HepG2 (cell line): ENCODE results near the gene ERF. TPM values are rescaled to one million over a fixed set of nuclear protein-coding genes. Genes with fewer than 3 reads are reported as not detected.

Experiments used
- CBX1 ChIP-seq: IDR thresholded peaks from one replicate; pipeline ENCODE4 v1.6.1; 2016; ENCODE audit warnings: antibody characterized with exemption, low read depth
- HDAC1 ChIP-seq: sonication (generic); formaldehyde crosslinking; IDR thresholded peaks from 2 replicates; pipeline ENCODE4 v1.5.1; 2020; ENCODE audit warnings: mild to moderate bottlenecking, missing genetic modification reagents
- IRF2 ChIP-seq: IDR thresholded peaks from 2 replicates; pipeline ENCODE4 v1.6.1; 2018; ENCODE audit warnings: missing genetic modification reagents, missing compliant biosample characterization
- KDM3A ChIP-seq: IDR thresholded peaks from 2 replicates; pipeline ENCODE4 v1.6.1; 2018; ENCODE audit warnings: low read depth, missing compliant biosample characterization
- KLF13 ChIP-seq: sonication (generic); formaldehyde crosslinking; IDR thresholded peaks from 2 replicates; pipeline ENCODE4 v1.4.0; 2020; ENCODE audit warnings: mild to moderate bottlenecking, missing genetic modification reagents
- NR2F1 ChIP-seq, 2 experiments: fragments of 450-650 bp in 1 of 2; formaldehyde crosslinking in 1 of 2; IDR thresholded peaks; 2 replicates each; pipeline versions ENCODE4 v1.5.0 to v1.6.1; 2016 to 2020; ENCODE audit warnings: mild to moderate bottlenecking in 1 of 2, missing compliant biosample characterization in 1 of 2, missing genetic modification reagents in 1 of 2, moderate library complexity in 1 of 2
- REST ChIP-seq, 2 experiments: IDR thresholded peaks; 2 replicates each; pipeline ENCODE4 v1.6.1; 2011 to 2012; ENCODE audit warnings: low read length in 2 of 2, borderline replicate concordance in 1 of 2, low read depth in 1 of 2, mild to moderate bottlenecking in 1 of 2, moderate library complexity in 1 of 2
- RXRB ChIP-seq: IDR thresholded peaks from 2 replicates; pipeline ENCODE4 v1.6.1; 2016; ENCODE audit warnings: borderline replicate concordance, missing genetic modification reagents, missing compliant biosample characterization
- SP2 ChIP-seq: sonication (generic); formaldehyde crosslinking; IDR thresholded peaks from 2 replicates; pipeline ENCODE4 v1.5.1; 2020; ENCODE audit warnings: mild to moderate bottlenecking, missing genetic modification reagents
- THAP11 ChIP-seq: IDR thresholded peaks from 2 replicates; pipeline ENCODE4 v1.6.1; 2016; ENCODE audit warnings: missing biosample characterization, missing genetic modification reagents
- ZFP82 ChIP-seq: sonication (generic); formaldehyde crosslinking; IDR thresholded peaks from 2 replicates; pipeline ENCODE4 v1.5.1; 2020; ENCODE audit warnings: mild to moderate bottlenecking, missing genetic modification reagents, borderline replicate concordance
- ZNF335 ChIP-seq: sonication (generic); formaldehyde crosslinking; IDR thresholded peaks from 2 replicates; pipeline ENCODE4 v1.4.0; 2020; ENCODE audit warnings: missing genetic modification reagents
- ZNF678 ChIP-seq: sonication (generic); formaldehyde crosslinking; IDR thresholded peaks from 2 replicates; pipeline ENCODE4 v1.4.0; 2020; ENCODE audit warnings: mild to moderate bottlenecking, missing genetic modification reagents
- ZNF709 ChIP-seq: sonication (generic); formaldehyde crosslinking; IDR thresholded peaks from 2 replicates; pipeline ENCODE4 v1.5.0; 2020; ENCODE audit warnings: mild to moderate bottlenecking, missing genetic modification reagents
- ZNF780A ChIP-seq: sonication (generic); formaldehyde crosslinking; IDR thresholded peaks from 2 replicates; pipeline ENCODE4 v1.8.0; 2022; ENCODE audit warnings: mild to moderate bottlenecking, missing genetic modification reagents, moderate library complexity
- ZNF788 ChIP-seq: sonication (generic); formaldehyde crosslinking; IDR thresholded peaks from 2 replicates; pipeline ENCODE4 v1.5.0; 2020; ENCODE audit warnings: mild to moderate bottlenecking, missing genetic modification reagents, borderline replicate concordance
- polyA plus RNA-seq, 8 experiments: library from polyadenylated mRNA; depleted of rRNA in 3 of 8; stranded (reverse) in 7 of 8; unstranded in 1 of 8; fragments of >200 nt; fragmentation: Illumina TruSeq in 4 of 8; extraction: Trizol in 4 of 8; gene quantifications; 2 replicates each; pipeline versions ENCODE4 v1.2.1 to v1.2.3, GENCODE V29; 2011 to 2016; ENCODE audit warnings: low read depth in 4 of 8, missing spikeins in 1 of 8, mixed read lengths in 1 of 8; ENCODE audit not compliant: insufficient read depth in 1 of 8
- total RNA-seq, 5 experiments: library from RNA; depleted of rRNA; stranded (reverse); fragments of >200 nt; fragmentation: Illumina TruSeq; extraction: Trizol; gene quantifications; 2 replicates each; pipeline ENCODE4 v1.2.3, GENCODE V29; 2016; ENCODE audit warnings: low read depth in 1 of 5
- TF ChIP-seq, protein P1 (sequence below): sonication (generic); formaldehyde crosslinking; IDR thresholded peaks from 2 replicates; pipeline ENCODE4 v1.4.0; 2020; ENCODE audit warnings: missing genetic modification reagents, mild to moderate bottlenecking, borderline replicate concordance
- TF ChIP-seq, protein P2 (sequence below): sonication (generic); formaldehyde crosslinking; IDR thresholded peaks from 2 replicates; pipeline ENCODE4 v1.5.1; 2020; ENCODE audit warnings: missing genetic modification reagents, mild to moderate bottlenecking, borderline replicate concordance

ERF gene
- total and polyA plus RNA-seq, 2 of the 13 experiments (the other 11 are each of a cell fraction or from before 2014, with no cell fraction given): 67.1 to 69.9 TPM

- TF ChIP-seq, protein P1, sequence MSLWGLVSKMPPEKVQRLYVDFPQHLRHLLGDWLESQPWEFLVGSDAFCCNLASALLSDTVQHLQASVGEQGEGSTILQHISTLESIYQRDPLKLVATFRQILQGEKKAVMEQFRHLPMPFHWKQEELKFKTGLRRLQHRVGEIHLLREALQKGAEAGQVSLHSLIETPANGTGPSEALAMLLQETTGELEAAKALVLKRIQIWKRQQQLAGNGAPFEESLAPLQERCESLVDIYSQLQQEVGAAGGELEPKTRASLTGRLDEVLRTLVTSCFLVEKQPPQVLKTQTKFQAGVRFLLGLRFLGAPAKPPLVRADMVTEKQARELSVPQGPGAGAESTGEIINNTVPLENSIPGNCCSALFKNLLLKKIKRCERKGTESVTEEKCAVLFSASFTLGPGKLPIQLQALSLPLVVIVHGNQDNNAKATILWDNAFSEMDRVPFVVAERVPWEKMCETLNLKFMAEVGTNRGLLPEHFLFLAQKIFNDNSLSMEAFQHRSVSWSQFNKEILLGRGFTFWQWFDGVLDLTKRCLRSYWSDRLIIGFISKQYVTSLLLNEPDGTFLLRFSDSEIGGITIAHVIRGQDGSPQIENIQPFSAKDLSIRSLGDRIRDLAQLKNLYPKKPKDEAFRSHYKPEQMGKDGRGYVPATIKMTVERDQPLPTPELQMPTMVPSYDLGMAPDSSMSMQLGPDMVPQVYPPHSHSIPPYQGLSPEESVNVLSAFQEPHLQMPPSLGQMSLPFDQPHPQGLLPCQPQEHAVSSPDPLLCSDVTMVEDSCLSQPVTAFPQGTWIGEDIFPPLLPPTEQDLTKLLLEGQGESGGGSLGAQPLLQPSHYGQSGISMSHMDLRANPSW (CRISPR knock-in tag): no peak
- TF ChIP-seq CBX1 (no peak), ZNF780A (no peak), KDM3A (CRISPR knock-in tag) (0 out of 2 replicates have a peak, but pooled peaks have one; percentile 35), REST (IDR thresholded peaks at IDR 0.05; ENCODE audit: borderline replicate concordance in 1 of 2, low read depth in 1 of 2, low read length in 2 of 2) (no peak; a peak in 1 of 4 replicates), ZNF678 (no peak), THAP11 (CRISPR knock-in tag) (peak; percentile 95), IRF2 (CRISPR knock-in tag) (peak; percentile 73; the same call in 1 of the 2 replicates), ZFP82 (CRISPR knock-in tag) (no peak), SP2 (peak; percentile 74), NR2F1 (CRISPR knock-in tag; IDR thresholded peaks at IDR 0.05) (no peak), ZNF788 (CRISPR knock-in tag) (peak; percentile 79; the same call in 1 of the 2 replicates), RXRB (CRISPR knock-in tag) (peak; percentile 60; the same call in 1 of the 2 replicates), HDAC1 (CRISPR knock-in tag) (peak; percentile 89), ZNF335 (CRISPR knock-in tag) (peak; percentile 40; the same call in 1 of the 2 replicates), KLF13 (no peak), ZNF709 (CRISPR knock-in tag) (no peak; the same call in 1 of the 2 replicates)
- TF ChIP-seq, protein P2, sequence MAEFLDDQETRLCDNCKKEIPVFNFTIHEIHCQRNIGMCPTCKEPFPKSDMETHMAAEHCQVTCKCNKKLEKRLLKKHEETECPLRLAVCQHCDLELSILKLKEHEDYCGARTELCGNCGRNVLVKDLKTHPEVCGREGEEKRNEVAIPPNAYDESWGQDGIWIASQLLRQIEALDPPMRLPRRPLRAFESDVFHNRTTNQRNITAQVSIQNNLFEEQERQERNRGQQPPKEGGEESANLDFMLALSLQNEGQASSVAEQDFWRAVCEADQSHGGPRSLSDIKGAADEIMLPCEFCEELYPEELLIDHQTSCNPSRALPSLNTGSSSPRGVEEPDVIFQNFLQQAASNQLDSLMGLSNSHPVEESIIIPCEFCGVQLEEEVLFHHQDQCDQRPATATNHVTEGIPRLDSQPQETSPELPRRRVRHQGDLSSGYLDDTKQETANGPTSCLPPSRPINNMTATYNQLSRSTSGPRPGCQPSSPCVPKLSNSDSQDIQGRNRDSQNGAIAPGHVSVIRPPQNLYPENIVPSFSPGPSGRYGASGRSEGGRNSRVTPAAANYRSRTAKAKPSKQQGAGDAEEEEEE (CRISPR knock-in tag): no peak
Observed at GRCh38 chr19:42219812-42220750, 34.8 kb downstream of the ERF start, which contains the start of gene ZNF526 (continued).
